NCI-H345 treated with DMSO at 0.1 percent for 48 hours (cell line): Measurements from ENCODE around the gene NTNG1.

Experiments
- DNase-seq: peaks from one replicate; lab custom pipeline; 2025; ENCODE audit not compliant: unreplicated experiment; lab: John Stamatoyannopoulos, UW

The NTNG1 gene

DNA sequence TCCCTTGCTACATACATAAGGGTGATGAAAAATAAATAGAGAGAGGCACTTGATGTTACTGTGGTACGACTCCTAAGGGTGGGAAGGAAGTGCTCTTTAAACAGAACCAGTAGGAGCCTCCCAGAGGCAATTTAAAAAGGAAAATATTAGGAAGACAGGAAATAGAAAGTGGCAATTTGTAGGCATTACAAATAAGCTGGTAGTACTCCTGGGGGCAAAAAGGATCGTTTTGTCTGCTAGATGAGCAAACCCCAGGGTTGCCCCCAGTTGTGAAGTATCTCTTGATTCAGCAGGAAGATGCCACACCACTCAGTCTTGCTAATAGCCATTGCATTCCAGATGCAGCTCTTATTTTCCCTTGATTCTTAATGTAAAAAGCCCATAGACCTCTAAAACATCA is 303.0 kb downstream of the NTNG1 start:
- no peak for DNase-seq

DNA sequence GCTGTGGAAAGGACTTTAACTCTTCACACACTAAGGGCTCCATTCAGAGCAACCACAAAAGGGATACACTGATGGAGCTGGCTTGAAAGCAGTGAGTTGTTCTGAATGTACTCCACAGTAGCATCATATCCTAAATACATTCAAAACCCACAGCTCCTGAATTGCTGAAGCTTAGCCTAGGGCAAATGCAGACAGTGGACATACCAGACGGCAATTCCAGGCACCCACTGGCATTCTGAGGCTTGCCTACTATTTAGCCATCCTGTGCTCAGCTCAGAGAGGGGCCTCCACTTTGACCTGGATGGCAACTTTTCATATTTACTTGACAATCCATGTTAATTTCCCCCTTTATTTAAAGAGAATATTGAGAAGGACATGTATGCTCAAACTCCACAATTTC is 303.5 kb downstream of the NTNG1 start:
- no peak for DNase-seq

DNA sequence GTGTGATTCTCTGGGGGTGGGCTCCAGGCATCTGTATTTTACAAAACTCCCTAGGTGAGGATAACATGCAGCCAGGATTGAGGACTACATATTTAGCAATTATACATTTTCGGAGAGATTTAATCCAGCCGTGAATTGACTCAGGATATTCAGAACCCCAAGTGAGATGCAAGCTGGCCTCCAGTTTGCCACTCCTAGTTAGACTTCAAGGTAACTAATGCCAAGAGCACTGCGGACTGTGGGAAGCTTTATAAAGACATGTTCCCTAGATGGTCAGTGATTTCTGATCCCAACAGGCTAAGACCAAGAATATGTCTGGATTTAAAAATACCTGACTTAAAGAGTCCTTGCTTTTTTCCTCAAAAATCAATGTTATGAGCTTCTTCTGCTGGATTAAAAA is 308.5 kb downstream of the NTNG1 start:
- DNase-seq, result no peak

DNA sequence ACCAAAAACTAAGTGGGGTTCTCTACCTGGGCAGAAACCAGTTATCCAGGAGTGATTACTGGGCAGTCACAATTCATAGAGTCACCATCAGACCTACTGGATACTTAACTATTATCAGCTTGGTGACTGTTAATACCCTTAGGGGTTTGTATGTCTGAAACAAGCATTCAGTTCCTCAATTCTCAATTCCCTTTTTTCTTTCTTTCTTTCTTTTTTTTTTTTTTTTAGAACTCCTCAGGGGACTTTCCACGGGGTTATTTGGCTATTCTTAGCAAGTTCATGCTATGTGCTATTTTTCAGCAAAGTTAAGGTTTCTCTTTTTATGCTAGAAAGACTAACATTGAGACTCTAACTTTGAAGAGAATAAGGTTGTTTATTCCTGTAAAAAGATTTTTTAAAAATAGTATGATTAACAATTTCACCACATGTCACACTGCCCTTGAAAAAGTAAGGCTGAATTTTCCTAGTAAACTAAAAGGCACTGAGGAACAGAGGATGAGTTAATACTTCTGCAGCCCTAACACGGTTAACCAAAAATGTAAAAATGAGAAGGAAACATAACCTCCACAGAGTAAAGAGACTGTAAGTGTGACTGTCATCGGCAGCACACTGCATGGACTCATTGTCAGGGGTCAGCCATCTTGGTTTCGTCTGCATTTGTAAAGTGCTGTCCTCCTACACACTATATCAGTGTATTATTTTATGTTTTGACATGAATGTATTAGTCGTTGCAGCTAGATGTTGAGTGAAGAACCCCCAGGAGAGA is 310.2 kb downstream of the NTNG1 start:
- no peak for DNase-seq

DNA sequence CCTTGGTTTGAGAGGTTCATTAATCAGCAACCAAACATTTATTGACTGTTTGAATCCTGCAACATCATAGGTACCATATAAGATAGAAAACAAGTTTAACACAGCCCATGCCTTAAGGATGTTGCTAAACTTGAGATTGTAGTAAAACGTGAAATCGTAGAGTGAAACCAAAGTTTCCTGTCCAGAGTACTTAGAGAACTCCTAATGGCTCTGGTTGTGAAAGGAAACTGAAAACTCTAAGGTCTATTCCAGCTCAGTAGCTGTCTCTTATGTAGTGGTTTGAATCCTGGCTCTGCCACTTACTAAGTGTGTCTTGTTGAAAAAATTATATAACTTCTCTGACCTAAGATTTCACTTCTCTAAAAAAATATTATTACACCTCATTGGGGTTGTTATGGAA is 310.9 kb downstream of the NTNG1 start:
- no peak for DNase-seq

DNA sequence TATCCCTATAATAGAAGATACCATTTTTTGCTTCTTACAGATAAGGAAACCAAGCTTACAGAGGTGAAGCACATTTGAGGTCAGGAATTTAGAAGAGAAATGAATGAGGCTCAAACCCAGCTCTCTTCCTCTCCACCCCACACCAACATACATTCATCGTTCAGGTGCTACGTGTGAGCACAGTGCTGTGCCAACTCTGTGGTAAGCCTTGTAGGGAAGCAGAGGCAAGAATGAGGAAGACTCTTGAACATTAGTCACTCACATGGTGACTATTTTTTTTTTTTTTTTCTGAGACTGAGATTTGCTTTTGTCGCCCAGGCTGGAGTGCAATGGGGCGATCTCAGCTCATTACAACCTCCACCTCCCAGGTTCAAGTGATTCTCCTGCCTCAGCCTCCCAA is 314.0 kb downstream of the NTNG1 start:
- no peak for DNase-seq

DNA sequence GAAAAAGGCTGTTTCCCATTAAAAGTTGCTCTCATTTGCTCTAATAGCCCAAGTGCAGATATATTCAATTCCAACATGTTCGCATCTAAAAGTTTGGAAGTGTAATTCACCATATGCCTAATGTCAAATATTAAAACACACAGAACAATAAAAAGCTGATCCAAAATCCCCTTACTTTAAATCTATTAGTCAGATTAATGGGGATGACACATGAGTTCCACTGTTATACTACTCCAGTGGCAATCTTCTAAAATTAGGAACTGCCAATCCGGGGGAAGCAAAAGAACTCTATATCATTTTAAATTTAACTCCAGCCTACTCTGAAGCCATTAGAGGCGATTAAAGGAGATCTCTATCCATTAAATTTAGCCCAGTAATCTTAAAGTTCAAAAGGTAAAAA is 317.1 kb downstream of the NTNG1 start:
- no peak for DNase-seq

DNA sequence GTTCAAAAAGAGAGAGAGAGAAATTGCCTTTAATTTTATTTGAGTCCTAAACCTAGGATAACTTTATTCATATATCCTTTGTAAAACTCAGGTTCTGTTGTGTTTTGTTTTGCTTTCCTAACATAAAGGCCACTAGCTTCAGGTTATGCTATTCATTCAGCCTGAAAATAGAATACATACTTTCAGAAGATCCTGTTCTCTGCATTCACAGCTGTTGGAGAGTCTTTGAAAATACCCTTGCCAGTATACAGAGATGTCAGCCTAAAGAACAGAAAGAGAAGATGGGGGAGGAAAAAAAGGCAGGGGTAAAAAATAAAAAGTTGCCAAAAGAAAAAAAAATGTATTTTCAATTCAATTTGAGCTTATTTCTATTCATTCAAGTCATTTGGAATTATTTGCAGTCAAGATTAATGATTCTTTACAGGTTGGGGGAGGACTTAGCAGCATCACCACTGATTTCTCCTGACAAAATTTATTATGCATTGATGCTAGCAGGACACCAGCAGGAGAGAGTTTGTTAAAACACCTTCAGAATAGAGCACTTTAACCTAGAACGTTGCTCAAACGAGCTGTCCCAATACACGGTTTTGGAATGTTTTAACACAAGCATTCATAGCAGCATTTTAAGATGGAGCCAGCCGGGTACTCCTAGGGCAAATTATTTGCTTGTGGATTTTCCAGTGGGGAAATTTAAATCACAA is 318.5 kb downstream of the NTNG1 start:
- DNase-seq, result no peak

DNA sequence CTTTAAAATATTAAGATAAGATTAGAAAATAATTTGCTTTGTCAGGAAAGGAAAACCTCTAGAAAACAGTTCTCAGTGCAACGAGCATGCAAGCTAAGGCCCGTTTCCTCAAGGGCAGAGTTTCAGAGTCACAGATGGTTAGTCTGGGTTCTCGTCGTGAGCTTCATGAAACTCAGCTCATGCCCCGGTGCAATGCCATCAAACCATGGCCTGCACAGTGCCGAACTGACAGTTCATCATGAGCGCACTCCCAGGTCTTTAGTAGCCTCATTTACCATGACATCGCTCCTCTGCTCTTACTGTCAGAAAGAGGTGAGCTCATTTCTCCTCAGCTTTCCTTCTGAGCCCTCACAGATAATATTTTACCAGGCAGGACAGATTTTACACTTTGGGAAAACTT is 319.2 kb downstream of the NTNG1 start:
- no peak for DNase-seq

DNA sequence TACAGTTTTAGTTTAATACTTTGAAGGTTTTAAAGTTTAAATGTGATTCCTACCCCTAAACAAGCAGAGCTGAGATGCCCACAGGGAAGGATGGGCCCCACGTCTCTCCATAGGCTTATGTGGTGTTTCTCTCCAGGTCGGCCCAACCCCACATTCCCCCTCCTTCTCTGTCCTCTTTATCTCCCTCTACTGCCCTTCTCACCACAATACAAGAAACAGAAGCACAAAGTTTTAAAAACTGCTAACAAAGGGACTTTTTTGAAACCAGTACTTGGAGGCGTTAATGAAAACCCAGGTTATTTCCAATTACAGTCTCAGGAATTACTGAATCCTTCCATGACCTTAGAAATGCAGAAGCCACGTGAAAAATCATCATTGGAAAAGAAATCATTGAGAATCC is 324.0 kb downstream of the NTNG1 start:
- no peak for DNase-seq

DNA sequence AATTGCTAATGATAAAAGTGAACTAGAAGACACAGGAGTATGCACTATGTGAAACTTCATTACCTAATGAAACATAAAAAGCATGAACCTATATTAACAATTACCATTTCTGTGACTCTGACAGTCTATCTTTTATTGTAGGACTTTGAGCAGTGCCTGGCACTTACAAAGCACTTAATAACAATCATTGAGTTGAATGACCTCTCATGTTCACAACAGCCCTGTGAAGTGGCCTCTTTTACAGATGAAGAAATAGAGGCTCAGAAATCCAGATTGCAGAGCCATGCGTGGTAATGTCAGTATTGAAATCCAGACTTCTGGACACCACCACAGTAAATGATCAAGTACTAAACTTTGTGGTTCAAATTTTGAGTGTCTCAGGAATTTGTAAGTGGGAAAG is 326.4 kb downstream of the NTNG1 start:
- no peak for DNase-seq

DNA sequence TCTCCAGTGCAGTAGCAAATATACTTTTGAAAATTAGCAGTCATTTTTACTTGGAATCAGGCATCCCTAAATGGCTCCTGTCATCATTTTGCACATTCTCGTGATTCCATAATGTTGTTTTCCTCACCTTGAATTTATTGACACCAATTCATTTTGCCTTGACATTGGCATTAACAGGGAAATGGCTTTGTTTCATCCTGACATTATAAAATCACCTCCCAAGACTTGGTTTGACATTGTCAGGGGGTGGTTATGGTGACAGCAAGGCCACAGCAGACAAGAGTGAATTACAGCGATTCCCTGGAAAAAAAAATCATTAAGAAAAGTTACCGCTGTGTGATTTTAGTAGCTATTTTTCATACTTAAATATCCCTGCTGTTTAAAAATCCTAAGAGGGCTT is 327.0 kb downstream of the NTNG1 start:
- DNase-seq, result no peak

DNA sequence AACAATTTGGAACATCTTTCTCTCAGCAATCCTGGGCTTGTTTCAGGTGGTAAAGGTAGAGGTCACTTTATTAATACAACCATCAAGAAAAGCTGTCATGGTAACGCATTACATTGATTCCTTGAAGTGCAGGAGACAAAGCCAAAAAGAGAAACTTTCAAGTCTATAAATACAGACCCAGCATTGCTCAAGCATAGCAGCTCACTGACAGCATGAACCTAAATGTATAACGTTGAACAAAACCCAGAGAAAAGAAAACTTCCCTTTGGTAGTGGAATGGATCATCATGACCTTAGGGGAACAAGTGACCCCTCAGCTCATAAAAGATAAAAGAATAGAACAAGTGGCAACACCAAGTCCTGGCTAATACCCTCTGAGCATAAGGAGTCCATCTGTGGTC is 332.2 kb downstream of the NTNG1 start:
- DNase-seq, result no peak

DNA sequence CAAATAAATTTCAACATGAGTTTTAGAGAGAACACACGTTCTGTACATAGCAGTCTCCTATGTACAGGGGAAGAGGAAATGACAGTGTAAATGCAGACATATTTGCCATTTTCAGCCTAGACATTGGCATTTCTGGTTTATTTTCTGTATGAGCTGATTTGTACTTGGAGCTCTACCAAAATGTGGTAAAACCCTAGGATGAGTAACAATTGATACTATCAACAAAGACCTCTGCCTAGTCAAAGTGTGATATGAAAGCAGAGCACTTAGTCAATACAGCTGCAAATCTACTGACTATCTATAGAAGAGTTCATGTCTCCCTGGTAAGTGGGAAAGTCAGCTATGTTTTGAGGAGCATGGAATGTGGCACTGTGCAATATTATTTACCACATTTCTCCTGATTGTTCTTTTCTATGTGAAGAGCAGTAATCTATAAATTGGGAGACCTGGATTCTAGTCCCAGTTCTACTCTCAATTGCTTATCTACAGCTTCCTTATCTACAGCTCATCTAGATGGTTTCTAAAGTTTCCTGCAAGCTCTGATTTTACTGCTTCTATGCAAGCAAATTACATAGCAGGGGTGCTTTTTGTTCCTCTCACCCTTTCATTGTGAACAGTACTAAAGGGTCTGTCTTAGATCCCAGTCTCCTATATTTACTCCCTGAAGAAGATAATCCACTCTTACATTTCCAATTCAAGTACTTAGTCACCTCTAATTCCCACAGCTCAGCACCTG is 334.2 kb downstream of the NTNG1 start:
- no peak for DNase-seq

DNA sequence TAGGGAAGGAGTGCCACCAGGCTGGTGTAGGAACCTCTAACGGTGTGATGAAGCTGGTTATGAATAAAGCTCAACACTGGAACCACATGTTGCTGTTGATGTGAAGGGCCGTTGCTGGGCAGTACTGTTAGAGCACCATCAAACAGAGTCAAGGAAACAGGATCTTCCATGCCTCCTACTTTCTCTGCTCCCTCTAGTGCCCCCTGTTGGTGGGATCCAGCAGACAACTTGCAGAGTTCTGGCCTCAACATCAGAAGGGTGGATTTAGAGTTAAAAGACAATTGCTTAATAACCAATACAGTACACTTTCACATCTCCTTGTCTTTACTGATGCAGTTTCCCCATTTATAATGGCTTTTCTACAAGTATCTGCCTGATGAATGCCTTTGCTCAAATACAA is 336.4 kb downstream of the NTNG1 start:
- no peak for DNase-seq

DNA sequence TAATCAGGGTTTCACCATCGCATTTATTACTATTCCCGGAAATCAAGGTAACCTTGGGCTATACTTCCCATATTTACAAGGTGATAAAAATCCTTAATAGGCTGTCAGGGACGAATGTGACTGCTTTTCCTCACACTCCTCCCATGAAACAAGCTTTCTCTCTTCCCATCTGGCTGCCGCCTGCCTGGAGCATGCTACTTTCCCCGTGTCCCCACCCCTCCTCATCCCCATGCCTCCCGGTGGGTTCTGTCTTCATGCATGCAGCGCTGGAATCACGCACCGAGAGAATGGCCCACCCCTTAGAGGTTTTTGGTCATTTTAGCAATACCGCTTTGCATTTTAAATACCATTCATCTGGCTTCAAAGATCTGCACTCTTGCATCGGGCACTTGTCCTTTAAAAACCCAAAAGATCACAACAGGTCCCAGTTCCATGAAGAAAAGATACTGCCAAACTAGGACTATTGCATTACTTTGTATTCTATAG is 339.1 kb downstream of the NTNG1 start:
- DNase-seq, result no peak

DNA sequence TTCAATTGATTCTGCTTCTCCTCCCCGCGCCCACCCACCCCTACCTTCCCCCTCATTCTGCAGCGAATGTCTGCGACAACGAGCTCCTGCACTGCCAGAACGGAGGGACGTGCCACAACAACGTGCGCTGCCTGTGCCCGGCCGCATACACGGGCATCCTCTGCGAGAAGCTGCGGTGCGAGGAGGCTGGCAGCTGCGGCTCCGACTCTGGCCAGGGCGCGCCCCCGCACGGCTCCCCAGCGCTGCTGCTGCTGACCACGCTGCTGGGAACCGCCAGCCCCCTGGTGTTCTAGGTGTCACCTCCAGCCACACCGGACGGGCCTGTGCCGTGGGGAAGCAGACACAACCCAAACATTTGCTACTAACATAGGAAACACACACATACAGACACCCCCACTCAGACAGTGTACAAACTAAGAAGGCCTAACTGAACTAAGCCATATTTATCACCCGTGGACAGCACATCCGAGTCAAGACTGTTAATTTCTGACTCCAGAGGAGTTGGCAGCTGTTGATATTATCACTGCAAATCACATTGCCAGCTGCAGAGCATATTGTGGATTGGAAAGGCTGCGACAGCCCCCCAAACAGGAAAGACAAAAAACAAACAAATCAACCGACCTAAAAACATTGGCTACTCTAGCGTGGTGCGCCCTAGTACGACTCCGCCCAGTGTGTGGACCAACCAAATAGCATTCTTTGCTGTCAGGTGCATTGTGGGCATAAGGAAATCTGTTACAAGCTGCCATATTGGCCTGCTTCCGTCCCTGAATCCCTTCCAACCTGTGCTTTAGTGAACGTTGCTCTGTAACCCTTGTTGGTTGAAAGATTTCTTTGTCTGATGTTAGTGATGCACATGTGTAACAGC is 339.9 kb downstream of the NTNG1 start:
- DNase-seq, result no peak

DNA sequence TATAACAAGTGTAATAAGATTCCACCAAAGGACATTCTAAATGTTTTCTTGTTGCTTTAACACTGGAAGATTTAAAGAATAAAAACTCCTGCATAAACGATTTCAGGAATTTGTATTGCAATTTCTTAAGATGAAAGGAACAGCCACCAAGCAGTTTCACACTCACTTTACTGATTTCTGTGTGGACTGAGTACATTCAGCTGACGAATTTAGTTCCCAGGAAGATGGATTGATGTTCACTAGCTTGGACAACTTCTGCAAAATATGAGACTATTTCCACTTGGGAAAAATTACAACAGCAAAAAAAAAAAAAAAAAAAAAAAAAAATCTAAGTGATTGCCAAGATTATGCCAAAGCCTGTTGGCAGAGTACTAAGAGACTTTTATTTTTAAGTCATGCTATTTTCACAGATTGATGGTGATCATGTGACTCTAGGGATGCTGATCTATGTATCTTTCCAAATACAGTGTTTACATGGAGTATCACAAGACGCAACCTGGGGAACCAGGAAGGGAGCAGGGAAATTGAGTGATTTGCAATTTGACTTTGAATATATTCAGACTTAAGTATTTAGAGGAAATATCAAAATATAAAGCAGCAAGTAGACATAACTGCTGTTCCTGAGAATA is 341.0 kb downstream of the NTNG1 start:
- no peak for DNase-seq

DNA sequence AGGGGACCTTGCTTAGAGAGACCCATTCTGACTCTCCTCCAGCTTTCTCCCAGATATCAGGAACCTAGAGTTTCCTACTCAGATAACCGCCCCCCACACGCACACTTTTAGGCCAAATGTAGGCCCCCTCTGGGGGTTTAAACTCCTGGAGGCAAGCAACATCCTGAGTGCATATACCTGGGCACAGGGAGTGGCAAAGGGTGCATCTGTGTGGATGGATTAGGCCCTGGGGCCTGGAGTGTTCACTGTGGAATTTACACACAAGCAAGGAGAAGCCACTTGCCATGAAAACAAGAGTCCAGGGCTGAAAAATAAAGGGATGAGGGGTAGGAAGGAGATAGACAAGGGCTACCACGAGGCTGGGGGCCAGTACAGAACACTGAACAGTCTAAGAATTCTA is 343.1 kb downstream of the NTNG1 start:
- no peak for DNase-seq

DNA sequence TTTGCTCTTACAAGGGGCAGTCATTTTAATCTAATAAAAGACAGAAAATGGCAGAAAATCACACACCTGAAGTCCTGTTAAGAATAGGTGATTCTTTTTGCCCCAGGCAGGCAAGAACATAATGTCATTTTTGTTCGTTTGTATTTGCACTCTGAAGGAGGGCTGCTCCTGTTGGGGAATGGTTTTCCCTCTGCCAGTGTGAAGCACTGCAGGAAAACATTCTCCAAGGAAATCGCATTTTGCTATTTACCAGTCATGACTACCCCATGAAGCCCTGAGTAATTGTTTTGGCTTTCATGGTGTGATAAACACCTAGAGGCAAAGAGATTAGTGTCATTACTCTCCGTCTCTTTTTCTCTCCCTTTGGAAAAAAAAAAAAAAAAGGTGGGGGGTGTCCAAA is 345.5 kb downstream of the NTNG1 start:
- no peak for DNase-seq

DNA sequence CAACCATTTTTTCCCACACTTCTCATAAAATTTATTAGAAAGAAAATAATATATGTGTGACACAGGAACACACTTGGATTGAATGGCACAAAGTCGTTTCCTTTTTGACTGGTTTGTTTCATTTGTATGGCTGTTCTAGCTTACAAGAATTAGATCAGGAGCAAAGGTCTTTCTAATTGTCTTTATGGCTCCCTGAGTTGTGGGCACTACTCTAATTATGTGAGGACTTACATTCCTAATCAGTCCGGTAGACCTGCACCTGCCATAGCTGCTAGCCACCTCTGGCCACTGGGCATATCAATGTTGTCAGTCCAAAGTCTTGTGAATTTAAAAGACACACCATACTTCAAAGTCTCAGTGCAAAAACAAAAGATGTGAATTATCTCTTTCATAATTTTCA is 346.7 kb downstream of the NTNG1 start:
- no peak for DNase-seq
